Right lobe of liver (tissue), 4 donors: ENCODE data around the gene KLHL7.

ENCODE experiments used
- POLR2A ChIP-seq: fragments of 450-650 bp; IDR thresholded peaks from one replicate; pipeline ENCODE4 v1.6.1; 2017; ENCODE audit warnings: antibody characterized with exemption, mild to moderate bottlenecking
- TF ChIP-seq, protein P1 (sequence below), 4 donors: fragments of 200-600 bp in 3 of 4; fragments of 450-650 bp in 1 of 4; IDR thresholded peaks; one replicate each; pipeline versions ENCODE4 v1.5.1 to v1.8.0; 2016 to 2022; ENCODE audit warnings: antibody characterized with exemption in 4 of 4, mild to moderate bottlenecking in 2 of 4
- donor health status: DM: no; HTN: no; CAD: no.
- donor health status: DM: no; HTN: no; CAD: no.
- donor health status: DM: no; HTN: yes; CAD: no.

DNA sequence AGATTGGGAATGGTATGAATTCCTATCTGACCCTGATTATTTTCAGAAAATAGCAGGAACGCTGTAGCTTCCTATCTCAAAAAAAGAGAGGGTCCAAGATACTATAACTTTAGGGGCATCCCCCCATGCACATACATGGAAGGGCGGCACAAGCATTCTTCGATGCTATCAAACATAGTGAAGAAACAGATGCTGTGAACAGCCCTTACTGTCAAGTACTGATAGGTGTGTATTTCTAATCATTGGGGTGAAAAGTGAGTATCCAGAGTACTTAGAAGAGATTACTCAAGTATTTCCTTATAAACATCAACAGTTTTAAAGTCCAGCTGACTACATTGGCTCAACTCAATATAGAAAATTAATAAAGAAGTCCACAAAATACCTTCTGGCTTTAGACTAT, 59.3 kb downstream of the KLHL7 start:
- TF ChIP-seq, protein P1, sequence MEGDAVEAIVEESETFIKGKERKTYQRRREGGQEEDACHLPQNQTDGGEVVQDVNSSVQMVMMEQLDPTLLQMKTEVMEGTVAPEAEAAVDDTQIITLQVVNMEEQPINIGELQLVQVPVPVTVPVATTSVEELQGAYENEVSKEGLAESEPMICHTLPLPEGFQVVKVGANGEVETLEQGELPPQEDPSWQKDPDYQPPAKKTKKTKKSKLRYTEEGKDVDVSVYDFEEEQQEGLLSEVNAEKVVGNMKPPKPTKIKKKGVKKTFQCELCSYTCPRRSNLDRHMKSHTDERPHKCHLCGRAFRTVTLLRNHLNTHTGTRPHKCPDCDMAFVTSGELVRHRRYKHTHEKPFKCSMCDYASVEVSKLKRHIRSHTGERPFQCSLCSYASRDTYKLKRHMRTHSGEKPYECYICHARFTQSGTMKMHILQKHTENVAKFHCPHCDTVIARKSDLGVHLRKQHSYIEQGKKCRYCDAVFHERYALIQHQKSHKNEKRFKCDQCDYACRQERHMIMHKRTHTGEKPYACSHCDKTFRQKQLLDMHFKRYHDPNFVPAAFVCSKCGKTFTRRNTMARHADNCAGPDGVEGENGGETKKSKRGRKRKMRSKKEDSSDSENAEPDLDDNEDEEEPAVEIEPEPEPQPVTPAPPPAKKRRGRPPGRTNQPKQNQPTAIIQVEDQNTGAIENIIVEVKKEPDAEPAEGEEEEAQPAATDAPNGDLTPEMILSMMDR (IDR thresholded peaks at IDR 0.05) = no peak
- no peak for TF ChIP-seq POLR2A
